Upper lobe of left lung (tissue), 6 donors: Measurements from ENCODE around the gene GLI3. TPM values are rescaled to one million over a fixed set of nuclear protein-coding genes. Genes with fewer than 3 reads are reported as not detected.

Experiments
- ATAC-seq, 2 donors: fragments of 200-7000 bp; cut with Tn5 transposase; one replicate each; pipeline ENCODE4 v1.9.1; 2022; ENCODE audit warnings: mild to moderate bottlenecking in 2 of 2, moderate library complexity in 2 of 2; ENCODE audit not compliant: low FRiP score in 2 of 2
- DNase-seq, 2 donors: peaks; one replicate each; pipeline ENCODE4 v3.0.0-alpha.2; 2019 to 2020
- H3K27ac ChIP-seq, 4 donors: fragments of 200-600 bp; sonication (generic); one replicate each; pipeline ENCODE4 v1.5.1; 2016 to 2019
- H3K27me3 ChIP-seq, 4 donors: fragments of 200-600 bp; sonication (generic); one replicate each; pipeline ENCODE4 v1.5.1; 2017 to 2019
- H3K36me3 ChIP-seq, 4 donors: fragments of 200-600 bp; sonication (generic); one replicate each; pipeline ENCODE4 v1.5.1; 2016 to 2019
- H3K4me1 ChIP-seq, 4 donors: fragments of 200-600 bp; sonication (generic); one replicate each; pipeline ENCODE4 v1.5.1; 2018 to 2019
- H3K4me3 ChIP-seq, 4 donors: fragments of 200-600 bp; sonication (generic); one replicate each; pipeline ENCODE4 v1.5.1; 2017 to 2019; ENCODE audit warnings: mild to moderate bottlenecking in 2 of 4, moderate library complexity in 1 of 4
- H3K9me3 ChIP-seq, 4 donors: fragments of 200-600 bp; sonication (generic); one replicate each; pipeline ENCODE4 v1.5.1; 2018 to 2019
- EP300 ChIP-seq, 4 donors: sonication (generic); formaldehyde crosslinking; IDR thresholded peaks; one replicate each; pipeline ENCODE4 v1.5.1; 2017; ENCODE audit warnings: antibody characterized with exemption in 4 of 4, control low read depth in 2 of 4
- POLR2A ChIP-seq, 4 donors: fragments of 450-650 bp; IDR thresholded peaks; one replicate each; pipeline ENCODE4 v1.5.1; 2016 to 2017; ENCODE audit warnings: antibody characterized with exemption in 4 of 4, mild to moderate bottlenecking in 2 of 4
- POLR2AphosphoS5 ChIP-seq, 2 donors: sonication (generic); formaldehyde crosslinking; IDR thresholded peaks; one replicate each; pipeline ENCODE4 v1.5.1; 2017; ENCODE audit warnings: antibody characterized with exemption in 2 of 2
- WGBS, 2 donors: methylation state at CpG; one replicate each; pipeline ENCODE4 v1.1.5; 2017 to 2018; 5-methylcytosine and 5-hydroxymethylcytosine counted together
- total RNA-seq, 6 donors: library from RNA; depleted of rRNA in 4 of 6; stranded (reverse); fragments of >200 nt in 4 of 6; gene quantifications; one replicate each; pipeline versions ENCODE4 v1.1.0 to v1.2.1, GENCODE V29; 2016 to 2021
- TF ChIP-seq, protein P1 (sequence below), 6 experiments: fragments of 450-650 bp in 4 of 6; fragments of 200-600 bp in 2 of 6; sonication (generic) in 2 of 6; IDR thresholded peaks; one replicate each; pipeline ENCODE4 v1.5.1; 2016 to 2019; ENCODE audit warnings: antibody characterized with exemption in 6 of 6
- donor health status: DM: no; HTN: no; CAD: no; lungs with moderate emphysema.
- donor health status: DM: no; HTN: yes; CAD: no; lungs with severe emphysema.

The GLI3 gene
- total RNA-seq, 6 donors from 2014 or later: 5.2 to 19.4 (median 14.9) TPM

DNA sequence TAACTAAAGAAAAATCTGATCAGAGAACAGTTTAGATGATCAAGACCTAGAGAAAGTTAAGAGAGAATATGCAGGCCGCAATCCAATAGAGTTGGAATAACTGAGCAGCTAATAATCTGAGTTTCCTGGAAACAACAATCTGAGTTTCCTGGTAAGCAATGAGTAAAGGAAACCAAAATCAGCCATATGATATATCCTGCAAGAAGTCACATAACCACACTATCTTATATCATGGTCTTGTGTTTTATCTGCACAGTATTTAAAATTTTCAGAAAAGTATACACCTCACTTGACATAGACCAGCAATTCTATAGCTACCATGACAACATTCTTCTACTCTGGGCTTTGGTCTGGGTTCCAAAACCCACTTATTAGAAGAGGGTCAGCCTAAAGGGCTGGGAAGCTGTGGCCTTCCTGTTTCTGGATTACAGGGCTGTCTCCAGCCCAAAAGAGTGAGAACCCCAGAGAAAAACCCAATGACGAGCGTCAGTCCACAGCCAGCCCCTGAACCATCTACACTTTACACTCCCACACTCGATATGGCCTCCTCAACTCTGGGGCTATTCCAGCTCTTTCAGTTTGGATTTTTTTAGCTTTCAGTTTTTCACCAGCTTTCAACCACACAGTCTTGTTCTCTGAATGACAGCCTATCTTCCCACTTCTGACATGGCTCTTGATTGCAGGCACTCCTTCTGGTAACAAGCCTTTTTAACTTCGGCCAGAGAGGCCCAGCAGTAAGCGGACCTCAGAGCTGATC lies 110.4 kb downstream of the GLI3 start:
- H3K27ac ChIP-seq: no peak overlapping the region
- DNase-seq (no peak), ATAC-seq (peak in 1 of 2 donors; percentile 16)
- TF ChIP-seq EP300 (IDR thresholded peaks at IDR 0.05) (no peak), POLR2A (IDR thresholded peaks at IDR 0.05) (no peak), POLR2AphosphoS5 (IDR thresholded peaks at IDR 0.05) (no peak)
- TF ChIP-seq, protein P1, sequence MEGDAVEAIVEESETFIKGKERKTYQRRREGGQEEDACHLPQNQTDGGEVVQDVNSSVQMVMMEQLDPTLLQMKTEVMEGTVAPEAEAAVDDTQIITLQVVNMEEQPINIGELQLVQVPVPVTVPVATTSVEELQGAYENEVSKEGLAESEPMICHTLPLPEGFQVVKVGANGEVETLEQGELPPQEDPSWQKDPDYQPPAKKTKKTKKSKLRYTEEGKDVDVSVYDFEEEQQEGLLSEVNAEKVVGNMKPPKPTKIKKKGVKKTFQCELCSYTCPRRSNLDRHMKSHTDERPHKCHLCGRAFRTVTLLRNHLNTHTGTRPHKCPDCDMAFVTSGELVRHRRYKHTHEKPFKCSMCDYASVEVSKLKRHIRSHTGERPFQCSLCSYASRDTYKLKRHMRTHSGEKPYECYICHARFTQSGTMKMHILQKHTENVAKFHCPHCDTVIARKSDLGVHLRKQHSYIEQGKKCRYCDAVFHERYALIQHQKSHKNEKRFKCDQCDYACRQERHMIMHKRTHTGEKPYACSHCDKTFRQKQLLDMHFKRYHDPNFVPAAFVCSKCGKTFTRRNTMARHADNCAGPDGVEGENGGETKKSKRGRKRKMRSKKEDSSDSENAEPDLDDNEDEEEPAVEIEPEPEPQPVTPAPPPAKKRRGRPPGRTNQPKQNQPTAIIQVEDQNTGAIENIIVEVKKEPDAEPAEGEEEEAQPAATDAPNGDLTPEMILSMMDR (IDR thresholded peaks at IDR 0.05): no peak
- no peaks in the 10 kb centered on the region for H3K9me3 ChIP-seq
- H3K27me3 ChIP-seq: no peaks in the 10 kb centered on the region
- H3K36me3 ChIP-seq: no peaks in the 10 kb centered on the region
- 68 to 77% methylated on average over 6 of the region's 6 CpGs for WGBS, 2 donors
- no peak overlapping the region for H3K4me3 ChIP-seq
- H3K4me1 ChIP-seq: no peaks in the 10 kb centered on the region

DNA sequence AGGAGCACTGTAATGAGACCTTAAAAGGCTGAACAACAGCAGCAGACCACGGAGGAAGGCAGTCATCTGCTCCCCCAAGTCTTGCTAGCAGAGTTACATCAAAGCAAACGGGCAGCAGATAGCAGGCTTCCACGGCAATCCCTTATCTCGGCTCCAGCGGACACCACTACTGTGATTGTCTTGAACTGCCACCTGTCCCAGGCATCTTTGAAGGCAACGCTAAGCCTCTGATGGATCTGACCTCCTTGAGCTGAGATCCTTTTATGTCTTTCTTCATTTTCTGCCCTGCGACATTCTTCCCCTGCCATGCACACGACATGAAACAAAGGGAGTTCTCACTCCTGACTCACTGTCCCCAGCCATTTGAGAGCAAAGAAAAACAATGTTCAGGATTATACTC lies 111.7 kb downstream of the GLI3 start:
- Histone ChIP-seq H3K27me3 (no peaks in the 10 kb centered on the region), H3K27ac (no peak overlapping the region), H3K4me3 (no peak overlapping the region), H3K9me3 (no peaks in the 10 kb centered on the region), H3K36me3 (no peaks in the 10 kb centered on the region), H3K4me1 (no peaks in the 10 kb centered on the region)
- ATAC-seq: no peak
- TF ChIP-seq POLR2AphosphoS5 (IDR thresholded peaks at IDR 0.05): no peak
- TF ChIP-seq EP300 (IDR thresholded peaks at IDR 0.05): no peak
- no peak for TF ChIP-seq POLR2A (IDR thresholded peaks at IDR 0.05)
- TF ChIP-seq, protein P1 (IDR thresholded peaks at IDR 0.05): no peak
- DNase-seq: no peak
- 87 to 91% methylated on average over 7 to 8 of the region's 8 CpGs for WGBS, 2 donors

GRCh38 chr7:42123716-42124115 lies 113.3 kb downstream of the GLI3 start:
- Histone ChIP-seq H3K9me3 (no peaks in the 10 kb centered on the region), H3K36me3 (no peaks in the 10 kb centered on the region), H3K4me1 (no peaks in the 10 kb centered on the region), H3K4me3 (no peak overlapping the region), H3K27me3 (no peaks in the 10 kb centered on the region), H3K27ac (no peak overlapping the region)
- ATAC-seq (no peak), DNase-seq (no peak)
- 87 to 91% methylated on average over 6 of the region's 6 CpGs for WGBS, 2 donors
- TF ChIP-seq POLR2AphosphoS5 (IDR thresholded peaks at IDR 0.05) (no peak), EP300 (IDR thresholded peaks at IDR 0.05) (no peak), POLR2A (IDR thresholded peaks at IDR 0.05) (no peak)
- TF ChIP-seq, protein P1 (IDR thresholded peaks at IDR 0.05): no peak

- Histone ChIP-seq H3K9me3 (no peaks in the 10 kb centered on the region), H3K27me3 (no peaks in the 10 kb centered on the region), H3K4me3 (no peak overlapping the region), H3K36me3 (no peaks in the 10 kb centered on the region), H3K27ac (no peak overlapping the region), H3K4me1 (no peaks in the 10 kb centered on the region)
- DNase-seq (no peak), ATAC-seq (no peak)
- WGBS, 2 donors: 93 to 94% methylated on average over 8 of the region's 8 CpGs
- TF ChIP-seq, protein P1 (IDR thresholded peaks at IDR 0.05): no peak
- TF ChIP-seq POLR2A (IDR thresholded peaks at IDR 0.05) (no peak), POLR2AphosphoS5 (IDR thresholded peaks at IDR 0.05) (no peak), EP300 (IDR thresholded peaks at IDR 0.05) (no peak)
Observed at GRCh38 chr7:42120191-42120590, 116.8 kb downstream of the GLI3 start.

GRCh38 chr7:42117201-42117600 lies 119.8 kb downstream of the GLI3 start:
- H3K9me3 ChIP-seq: no peaks in the 10 kb centered on the region
- WGBS, 2 donors: 79 to 95% methylated on average over 4 of the region's 4 CpGs
- DNase-seq (no peak), ATAC-seq (no peak)
- H3K4me1 ChIP-seq: no peaks in the 10 kb centered on the region
- H3K27ac ChIP-seq: no peak overlapping the region
- H3K27me3 ChIP-seq: no peaks in the 10 kb centered on the region
- H3K4me3 ChIP-seq: no peak overlapping the region
- no peaks in the 10 kb centered on the region for H3K36me3 ChIP-seq
- TF ChIP-seq POLR2AphosphoS5 (IDR thresholded peaks at IDR 0.05): no peak
- TF ChIP-seq EP300 (IDR thresholded peaks at IDR 0.05): no peak
- TF ChIP-seq, protein P1 (IDR thresholded peaks at IDR 0.05): no peak
- no peak for TF ChIP-seq POLR2A (IDR thresholded peaks at IDR 0.05)
